ENCODE measurements around the gene LHCGR.

DNA sequence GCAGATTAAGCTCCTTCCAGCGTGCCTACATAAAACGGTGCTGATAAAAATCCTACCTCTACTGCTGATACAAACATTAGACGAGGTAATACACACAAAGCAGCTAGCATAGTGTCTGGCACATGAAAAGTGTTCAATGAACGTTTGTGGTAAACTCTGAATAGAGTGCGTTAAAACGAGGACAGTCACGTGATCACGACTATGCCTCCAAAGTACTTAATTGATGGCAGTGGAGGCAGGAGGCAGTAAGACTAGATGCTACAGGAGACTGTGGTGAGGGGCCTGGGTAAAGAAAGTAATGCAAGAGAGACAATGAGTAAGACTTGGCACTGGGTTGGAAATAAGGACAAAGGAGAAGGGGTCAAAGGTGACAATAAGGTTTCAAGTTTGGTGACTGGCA, 32.1 kb upstream of the LHCGR start:
- no peak for TF ChIP-seq POLR2A (IDR thresholded peaks at IDR 0.05; ENCODE audit: extremely low read depth, insufficient read length)
- TF ChIP-seq CTCF (IDR thresholded peaks at IDR 0.05; ENCODE audit: low read depth, low read length), result no peak
- no peak for TF ChIP-seq MYC (IDR thresholded peaks at IDR 0.05; ENCODE audit: low read depth, low read length)

All from NB4 (cell line).